Urinary bladder (tissue), 4 donors: ENCODE data around the gene HOXD3. TPM values are rescaled to one million over a fixed set of nuclear protein-coding genes. Genes with fewer than 3 reads are reported as not detected.
A peak's percentile ranks its signal among the peaks of the same experiment; 100 is the strongest.

Source experiments
- DNase-seq: peaks from one replicate; pipeline ENCODE4 v3.0.0-alpha.2; 2015; ENCODE audit errors: extremely low spot score
- H3K27ac ChIP-seq: one replicate; pipeline ENCODE4 v1.5.1; 2013; ENCODE audit warnings: low read depth, mild to moderate bottlenecking, moderate library complexity
- H3K36me3 ChIP-seq: one replicate; pipeline ENCODE4 v1.6.1; 2013; ENCODE audit warnings: mild to moderate bottlenecking, moderate library complexity; ENCODE audit not compliant: insufficient read depth
- H3K4me1 ChIP-seq: one replicate; pipeline ENCODE4 v1.6.1; 2013; ENCODE audit warnings: mild to moderate bottlenecking, moderate library complexity; ENCODE audit not compliant: insufficient read depth
- H3K4me3 ChIP-seq: one replicate; pipeline ENCODE4 v1.5.1; 2013; ENCODE audit warnings: low read depth, low read length
- WGBS: extraction: QIAGEN DNeasy Blood & Tissue Kit; methylation state at CpG from one replicate; pipeline ENCODE4 v1.1.7; 2013; 5-methylcytosine and 5-hydroxymethylcytosine counted together
- polyA plus RNA-seq: library from polyadenylated mRNA; stranded (reverse); fragments of 200-250 nt; gene quantifications from one replicate; pipeline ENCODE4 v1.2.3, GENCODE V29; 2013
- total RNA-seq: library from RNA; depleted of rRNA; stranded (reverse); fragments of >200 nt; gene quantifications from one replicate; pipeline ENCODE4 v1.2.3, GENCODE V29; 2014
- donor health status: healthy with polysubstance abuse.
- donor health status: healthy.

HOXD3 gene
- total and polyA plus RNA-seq, 2 donors, result 1.6 to 5.2 TPM

- H3K4me1 ChIP-seq, result peaks cover 4% of the 10 kb centered on the region
- no peak for DNase-seq
- H3K4me3 ChIP-seq, result no peak overlapping the region
Measured at GRCh38 chr2:176135035-176135440, 22.1 kb upstream of the HOXD3 start.

GRCh38 chr2:176136374-176137251, 20.5 kb upstream of the HOXD3 start:
- 2% methylated on average over 71 of the region's 71 CpGs for WGBS
- Histone ChIP-seq H3K4me1 (no peaks in the 10 kb centered on the region), H3K36me3 (no peaks in the 10 kb centered on the region), H3K4me3 (peak overlapping the region; percentile 50), H3K27ac (peak overlapping the region; percentile 69)
- DNase-seq, result no peak

More at GRCh38 chr2:176135035-176135440, 22.1 kb upstream of the HOXD3 start:
- no peaks in the 10 kb centered on the region for H3K36me3 ChIP-seq
- no peak overlapping the region for H3K27ac ChIP-seq

- DNase-seq, result no peak
- Histone ChIP-seq H3K4me3 (peak overlapping the region; percentile 50), H3K4me1 (no peaks in the 10 kb centered on the region), H3K27ac (peak overlapping the region; percentile 69), H3K36me3 (no peaks in the 10 kb centered on the region)
- 33% methylated on average over 2 of the region's 2 CpGs for WGBS
Measured at GRCh38 chr2:176137252-176137580, 19.9 kb upstream of the HOXD3 start.

- 61% methylated on average over 8 of the region's 8 CpGs for WGBS
- no peak overlapping the region for H3K4me3 ChIP-seq
- H3K27ac ChIP-seq, result no peak overlapping the region
- DNase-seq, result no peak
- H3K36me3 ChIP-seq, result no peaks in the 10 kb centered on the region
- H3K4me1 ChIP-seq, result no peaks in the 10 kb centered on the region
Measured at GRCh38 chr2:176137906-176138305, 19.2 kb upstream of the HOXD3 start.

- H3K27ac ChIP-seq, result no peak overlapping the region
- H3K36me3 ChIP-seq, result no peaks in the 10 kb centered on the region
- no peak for DNase-seq
- 33% methylated on average over 14 of the region's 14 CpGs for WGBS
- H3K4me3 ChIP-seq, result no peak overlapping the region
- H3K4me1 ChIP-seq, result no peaks in the 10 kb centered on the region
Measured at GRCh38 chr2:176138526-176138922, 18.6 kb upstream of the HOXD3 start.

GRCh38 chr2:176138923-176139660, 18.0 kb upstream of the HOXD3 start:
- DNase-seq, result no peak
- Histone ChIP-seq H3K27ac (no peak overlapping the region), H3K36me3 (no peaks in the 10 kb centered on the region), H3K4me3 (no peak overlapping the region), H3K4me1 (no peaks in the 10 kb centered on the region)
- 38% methylated on average over 28 of the region's 28 CpGs for WGBS

GRCh38 chr2:176139661-176140512, 17.2 kb upstream of the HOXD3 start:
- no peaks in the 10 kb centered on the region for H3K36me3 ChIP-seq
- H3K4me1 ChIP-seq, result no peaks in the 10 kb centered on the region
- no peak for DNase-seq
- H3K27ac ChIP-seq, result no peak overlapping the region
- no peak overlapping the region for H3K4me3 ChIP-seq
- WGBS, result 24% methylated on average over 41 of the region's 41 CpGs

- Histone ChIP-seq H3K27ac (no peak overlapping the region), H3K4me1 (no peaks in the 10 kb centered on the region), H3K36me3 (no peaks in the 10 kb centered on the region), H3K4me3 (peak overlapping the region; percentile 40)
- DNase-seq, result no peak
- WGBS, result 8% methylated on average over 48 of the region's 48 CpGs
Measured at GRCh38 chr2:176140513-176141317, 16.4 kb upstream of the HOXD3 start.

GRCh38 chr2:176142281-176142680, 14.8 kb upstream of the HOXD3 start:
- DNase-seq, result no peak
- WGBS, result 86% methylated on average over 2 of the region's 2 CpGs
- Histone ChIP-seq H3K4me1 (no peaks in the 10 kb centered on the region), H3K36me3 (no peaks in the 10 kb centered on the region), H3K27ac (no peak overlapping the region), H3K4me3 (no peak overlapping the region)

- H3K27ac ChIP-seq, result no peak overlapping the region
- no peak for DNase-seq
- 70% methylated on average over 4 of the region's 4 CpGs for WGBS
- no peak overlapping the region for H3K4me3 ChIP-seq
- H3K36me3 ChIP-seq, result no peaks in the 10 kb centered on the region
- no peaks in the 10 kb centered on the region for H3K4me1 ChIP-seq
Measured at GRCh38 chr2:176145085-176145969, 11.8 kb upstream of the HOXD3 start.

GRCh38 chr2:176146101-176146500, 11.0 kb upstream of the HOXD3 start:
- Histone ChIP-seq H3K4me1 (no peaks in the 10 kb centered on the region), H3K4me3 (no peak overlapping the region), H3K36me3 (no peaks in the 10 kb centered on the region), H3K27ac (no peak overlapping the region)
- DNase-seq, result no peak
- WGBS, result 28% methylated on average over 6 of the region's 6 CpGs

- Histone ChIP-seq H3K27ac (no peak overlapping the region), H3K4me1 (no peaks in the 10 kb centered on the region), H3K36me3 (no peaks in the 10 kb centered on the region), H3K4me3 (no peak overlapping the region)
- no peak for DNase-seq
Measured at GRCh38 chr2:176146645-176147044, 10.5 kb upstream of the HOXD3 start.
